PC-9 (cell line): Measurements from ENCODE around the gene VAX1. TPM values are rescaled to one million over a fixed set of nuclear protein-coding genes. Genes with fewer than 3 reads are reported as not detected.
A peak's percentile ranks its signal among the peaks of the same experiment; 100 is the strongest.

ENCODE experiments used
- BruUV-seq: library from RNA; stranded (reverse); fragments of 400-500 nt; replicated peaks from 2 replicates; lab custom pipeline; 2021; lab: Mats Ljungman, UMichigan
- CTCF ChIA-PET: fragments of 300-600 bp; sonication (Branson Sonifier 250); formaldehyde crosslinking; loops from one replicate; lab custom pipeline; 2022; ENCODE audit warnings: antibody characterized with exemption; lab: Charles Lee
- POLR2A ChIA-PET: fragments of 300-600 bp; sonication (Branson Sonifier 250); formaldehyde crosslinking; loops from one replicate; lab custom pipeline; 2022; ENCODE audit warnings: antibody characterized with exemption; ENCODE audit not compliant: unreplicated experiment; lab: Charles Lee
- DNase-seq, 2 experiments: peaks; one replicate each; pipeline versions ENCODE4 v3.0.0 to v3.0.0-alpha.2; 2015 to 2022; ENCODE audit warnings: mixed read lengths in 1 of 2
- H2AFZ ChIP-seq: fragments of 200-600 bp; sonication (generic); 2 replicates; pipeline ENCODE4 v1.8.1; 2017; ENCODE audit warnings: antibody characterized with exemption
- H3F3A ChIP-seq: fragments of 200-600 bp; sonication (generic); 2 replicates; pipeline ENCODE4 v1.8.1; 2017; ENCODE audit warnings: antibody characterized with exemption, mild to moderate bottlenecking, low read depth; ENCODE audit not compliant: insufficient read depth
- H3K27ac ChIP-seq: fragments of 200-600 bp; sonication (generic); 2 replicates; pipeline ENCODE4 v1.6.1; 2016; ENCODE audit warnings: mixed run types
- H3K27me3 ChIP-seq: fragments of 200-600 bp; sonication (generic); 2 replicates; pipeline ENCODE4 v1.6.1; 2016; ENCODE audit warnings: low read depth, mixed run types; ENCODE audit not compliant: insufficient read depth
- H3K36me3 ChIP-seq: fragments of 200-600 bp; sonication (generic); 2 replicates; pipeline ENCODE4 v1.6.1; 2016; ENCODE audit warnings: low read depth, mixed run types
- H3K4me1 ChIP-seq: fragments of 200-600 bp; sonication (generic); replicated peaks from 2 replicates; pipeline ENCODE4 v1.6.1; 2016; ENCODE audit warnings: mixed run types; ENCODE audit not compliant: insufficient read depth
- H3K4me2 ChIP-seq: fragments of 200-600 bp; sonication (generic); 2 replicates; pipeline ENCODE4 v1.6.1; 2017; ENCODE audit warnings: mixed run types
- H3K4me3 ChIP-seq: fragments of 200-600 bp; sonication (generic); 2 replicates; pipeline ENCODE4 v1.6.1; 2016; ENCODE audit warnings: mixed run types
- H3K79me2 ChIP-seq: fragments of 200-600 bp; sonication (generic); 2 replicates; pipeline ENCODE4 v1.6.1; 2017; ENCODE audit warnings: low read depth, mixed run types
- H3K9me2 ChIP-seq: fragments of 200-600 bp; sonication (generic); 2 replicates; pipeline ENCODE4 v1.8.1; 2017; ENCODE audit warnings: mild to moderate bottlenecking; ENCODE audit not compliant: insufficient read depth
- H3K9me3 ChIP-seq: fragments of 200-600 bp; sonication (generic); 2 replicates; pipeline ENCODE4 v1.8.1; 2016; ENCODE audit warnings: low read depth; ENCODE audit not compliant: insufficient read depth
- H4K20me1 ChIP-seq: fragments of 200-600 bp; sonication (generic); 2 replicates; pipeline ENCODE4 v1.8.1; 2017; ENCODE audit not compliant: insufficient read depth
- CTCF ChIP-seq: fragments of 200-600 bp; sonication (generic); conservative IDR thresholded peaks from 2 replicates; pipeline ENCODE4 v1.6.1; 2017; ENCODE audit warnings: mixed run types, antibody characterized with exemption, mild to moderate bottlenecking, moderate library complexity
- EZH2 ChIP-seq: fragments of 200-600 bp; sonication (generic); IDR thresholded peaks from 2 replicates; pipeline ENCODE4 v1.8.0; 2017; ENCODE audit warnings: antibody characterized with exemption, low read depth
- intact Hi-C: fragments of 100-400 bp; cut with micrococcal nuclease; formaldehyde crosslinking; loops from one replicate; pipeline ENCODE4 v1.10.0; 2022; ENCODE audit not compliant: unreplicated experiment
- total RNA-seq: library from RNA; stranded (reverse); gene quantifications from 2 replicates; pipeline ENCODE4 v1.2.3, GENCODE V29; 2021

Gene VAX1
- total RNA-seq, 1 experiment from 2014 or later: not detected

GRCh38 chr10:117167789-117168674, 30.0 kb upstream of the VAX1 start:
- Histone ChIP-seq H3K9me2 (no peaks in the 10 kb centered on the region), H4K20me1 (no peaks in the 10 kb centered on the region), H3K79me2 (no peaks in the 10 kb centered on the region), H3K9me3 (no peaks in the 10 kb centered on the region), H3K36me3 (no peaks in the 10 kb centered on the region), H3K4me2 (no peak overlapping the region), H3K4me3 (no peak overlapping the region), H2AFZ (no peak overlapping the region), H3K27ac (no peak overlapping the region), H3F3A (no peaks in the 10 kb centered on the region), H3K27me3 (peaks cover 27% of the 10 kb centered on the region), H3K4me1 (no peaks in the 10 kb centered on the region)
- intact Hi-C loops: loop anchor here (10.0 kb wide), 2 partner anchors 163 to 223 kb away; partner anchors contain the start of gene SHTN1
- TF ChIP-seq CTCF: peak; percentile 45
- TF ChIP-seq EZH2: no peak
- POLR2A ChIA-PET: no interaction called here
- DNase-seq: no peak
- no TSS peak for BruUV-seq
- CTCF ChIA-PET: no interaction called here

- H3F3A ChIP-seq: no peaks in the 10 kb centered on the region
- H3K36me3 ChIP-seq: no peaks in the 10 kb centered on the region
- H3K4me2 ChIP-seq: no peak overlapping the region
- H3K79me2 ChIP-seq: no peaks in the 10 kb centered on the region
- intact Hi-C loops: loop anchor here (10.0 kb wide), 2 partner anchors 163 to 223 kb away; partner anchors contain the start of gene SHTN1
- H3K9me2 ChIP-seq: no peaks in the 10 kb centered on the region
- H3K4me1 ChIP-seq: no peaks in the 10 kb centered on the region
- peaks cover 21% of the 10 kb centered on the region for H3K27me3 ChIP-seq
- H3K27ac ChIP-seq: no peak overlapping the region
- TF ChIP-seq CTCF (no peak), EZH2 (no peak)
- no peak for DNase-seq
- H4K20me1 ChIP-seq: no peaks in the 10 kb centered on the region
- no peaks in the 10 kb centered on the region for H3K9me3 ChIP-seq
- ChIA-PET POLR2A (no interaction called here), CTCF (interaction anchor here (1.7 kb wide), 1 partner anchor 330 kb away, joined by 5 read pairs; no protein-coding TSS in a partner anchor)
- no peak overlapping the region for H3K4me3 ChIP-seq
- no TSS peak for BruUV-seq
- no peak overlapping the region for H2AFZ ChIP-seq
Measured at GRCh38 chr10:117167346-117167788, 29.3 kb upstream of the VAX1 start.

- CTCF ChIA-PET: interaction anchor here (0.6 to 1.7 kb wide), 2 partner anchors 276 to 329 kb away, joined by 3 to 5 read pairs; no protein-coding TSS in a partner anchor
- H3K9me3 ChIP-seq: no peaks in the 10 kb centered on the region
- POLR2A ChIA-PET: no interaction called here
Measured at GRCh38 chr10:117166418-117167345, 28.6 kb upstream of the VAX1 start.

More at GRCh38 chr10:117166418-117167345, 28.6 kb upstream of the VAX1 start:
- Histone ChIP-seq H3F3A (no peaks in the 10 kb centered on the region), H3K4me1 (no peaks in the 10 kb centered on the region), H3K36me3 (no peaks in the 10 kb centered on the region), H3K9me2 (no peaks in the 10 kb centered on the region), H2AFZ (no peak overlapping the region), H3K27me3 (peaks cover 16% of the 10 kb centered on the region), H4K20me1 (no peaks in the 10 kb centered on the region), H3K79me2 (no peaks in the 10 kb centered on the region), H3K27ac (no peak overlapping the region), H3K4me3 (no peak overlapping the region), H3K4me2 (no peak overlapping the region)
- no TSS peak for BruUV-seq
- intact Hi-C loops: loop anchor here (10.0 kb wide), 2 partner anchors 162 to 222 kb away; partner anchors contain the start of gene SHTN1
- no peak for TF ChIP-seq EZH2
- no peak for TF ChIP-seq CTCF
- DNase-seq: no peak
